Fibroblast of lung (primary cell): ENCODE data around the gene ENTREP3.

Experiments
- CTCF ChIP-seq, 2 donors: IDR thresholded peaks in 1 of 2; conservative IDR thresholded peaks in 1 of 2; 1 replicate in 1 of 2; 2 replicates in 1 of 2; pipeline ENCODE4 v1.5.1; 2011 to 2012; ENCODE audit warnings: low read length in 2 of 2, control low read depth in 1 of 2, inconsistent platforms in 1 of 2, low read depth in 1 of 2, mild to moderate bottlenecking in 1 of 2
- EZH2 ChIP-seq: IDR thresholded peaks from 2 replicates; pipeline ENCODE4 v1.5.1; 2012; ENCODE audit warnings: low read length, control low read depth, mild to moderate bottlenecking; ENCODE audit errors: missing control alignments

- no peak for TF ChIP-seq CTCF (conservative IDR thresholded peaks at IDR 0.05 in 1 of 2, IDR thresholded peaks at IDR 0.05 in 1 of 2; ENCODE audit: low read depth in 1 of 2, low read length in 2 of 2)
- TF ChIP-seq EZH2 = no peak
Observed at GRCh38 chr1:155202731-155203515, 52.4 kb downstream of the ENTREP3 start.
